K562 (cell line): ENCODE results near the gene MLST8. TPM values are rescaled to one million over a fixed set of nuclear protein-coding genes. Genes with fewer than 3 reads are reported as not detected.

Experiments
- CCNT2 ChIP-seq: IDR thresholded peaks from 2 replicates; pipeline ENCODE4 v1.6.1; 2011; ENCODE audit warnings: borderline replicate concordance, low read depth, mild to moderate bottlenecking, moderate library complexity, mixed read lengths, low read length; ENCODE audit not compliant: insufficient read length; ENCODE audit errors: extremely low read depth
- E2F5 ChIP-seq: sonication (generic); formaldehyde crosslinking; IDR thresholded peaks from 2 replicates; pipeline ENCODE4 v1.8.0; 2022; ENCODE audit warnings: mild to moderate bottlenecking, missing genetic modification reagents
- FUS ChIP-seq: fragments of 200-400 bp; formaldehyde crosslinking; optimal IDR thresholded peaks from 2 replicates; pipeline ENCODE3; 2017; ENCODE audit warnings: low read depth, low read length
- JUNB ChIP-seq: fragments of 450-650 bp; formaldehyde crosslinking; conservative IDR thresholded peaks from 2 replicates; pipeline ENCODE4 v1.4.0; 2020; ENCODE audit warnings: mild to moderate bottlenecking
- KLF6 ChIP-seq: fragments of 250-450 bp; sonication (Bioruptor Pico); IDR thresholded peaks from 2 replicates; pipeline ENCODE4 v1.4.0; 2020; ENCODE audit warnings: mild to moderate bottlenecking, moderate library complexity, borderline replicate concordance
- MCM2 ChIP-seq: fragments of 450-650 bp; IDR thresholded peaks from 2 replicates; pipeline ENCODE4 v1.6.1; 2017; ENCODE audit warnings: low read depth, mild to moderate bottlenecking
- MCM7 ChIP-seq, 2 experiments: fragments of 450-650 bp; IDR thresholded peaks; 2 replicates each; pipeline ENCODE4 v1.6.1; 2016 to 2018
- MTF1 ChIP-seq: fragments of 250-450 bp; sonication (Bioruptor Pico); IDR thresholded peaks from 2 replicates; pipeline ENCODE4 v1.9.0; 2021; ENCODE audit warnings: moderate library complexity, mild to moderate bottlenecking, inconsistent platforms, borderline replicate concordance
- MXD1 ChIP-seq: fragments of 250-450 bp; sonication (Bioruptor Pico); IDR thresholded peaks from 2 replicates; pipeline ENCODE4 v1.8.0; 2021; ENCODE audit warnings: borderline replicate concordance, mild to moderate bottlenecking, moderate library complexity; ENCODE audit not compliant: poor library complexity, severe bottlenecking
- NR2C2 ChIP-seq, 2 experiments: fragments of 200-800 bp in 1 of 2; sonication (Bioruptor generic) in 1 of 2; sonication (generic) in 1 of 2; formaldehyde crosslinking in 1 of 2; IDR thresholded peaks; 2 replicates each; pipeline versions ENCODE4 v1.6.1 to v1.8.0; 2016 to 2022; ENCODE audit warnings: mild to moderate bottlenecking in 1 of 2, missing compliant biosample characterization in 1 of 2, missing genetic modification characterization in 1 of 2, missing genetic modification reagents in 1 of 2
- POLR2AphosphoS2 ChIP-seq: IDR thresholded peaks from 2 replicates; pipeline ENCODE4 v1.6.1; 2012; ENCODE audit warnings: low read length, improper control_type of control experiment
- RBFOX2 ChIP-seq: fragments of 200-400 bp; formaldehyde crosslinking; IDR thresholded peaks from 2 replicates; pipeline ENCODE4 v1.6.1; 2017; ENCODE audit warnings: low read depth, mild to moderate bottlenecking, low read length, moderate library complexity
- SAP30 ChIP-seq: fragments of 200-600 bp; sonication (generic); IDR thresholded peaks from 2 replicates; pipeline ENCODE4 v1.6.1; 2012; ENCODE audit warnings: borderline replicate concordance, low read depth, mild to moderate bottlenecking, moderate library complexity, low read length, control low read depth, inconsistent platforms; ENCODE audit not compliant: insufficient read depth, poor library complexity, severe bottlenecking
- SMARCC2 ChIP-seq: fragments of 450-650 bp; IDR thresholded peaks from 2 replicates; pipeline ENCODE4 v1.6.1; 2017; ENCODE audit warnings: antibody characterized with exemption, moderate library complexity, mild to moderate bottlenecking, low read depth
- SRSF1 ChIP-seq: fragments of 200-400 bp; formaldehyde crosslinking; IDR thresholded peaks from 2 replicates; pipeline ENCODE4 v1.6.1; 2017; ENCODE audit warnings: mild to moderate bottlenecking, low read depth, low read length, moderate library complexity
- TCF3 ChIP-seq: sonication (generic); formaldehyde crosslinking; IDR thresholded peaks from 2 replicates; pipeline ENCODE4 v1.4.0; 2020; ENCODE audit warnings: mild to moderate bottlenecking, missing genetic modification reagents
- TCFL5 ChIP-seq: fragments of 250-450 bp; sonication (Bioruptor Pico); conservative IDR thresholded peaks from 2 replicates; pipeline ENCODE4 v1.6.1; 2021; ENCODE audit warnings: mild to moderate bottlenecking, moderate library complexity, matching md5 sums
- THAP7 ChIP-seq: fragments of 250-450 bp; sonication (Bioruptor Pico); IDR thresholded peaks from 2 replicates; pipeline ENCODE4 v1.5.0; 2021
- USF1 ChIP-seq: sonication (generic); formaldehyde crosslinking; IDR thresholded peaks from 2 replicates; pipeline ENCODE4 v1.9.0; 2022; ENCODE audit warnings: mild to moderate bottlenecking, missing genetic modification reagents
- ZNF449 ChIP-seq: fragments of 250-450 bp; sonication (Bioruptor Pico); IDR thresholded peaks from 2 replicates; pipeline ENCODE4 v1.8.0; 2022; ENCODE audit warnings: moderate library complexity, mild to moderate bottlenecking, inconsistent platforms
- ZNF551 ChIP-seq: fragments of 250-450 bp; sonication (Bioruptor Pico); IDR thresholded peaks from 2 replicates; pipeline ENCODE4 v1.5.0; 2021; ENCODE audit warnings: mild to moderate bottlenecking, moderate library complexity
- polyA plus RNA-seq, 8 experiments: library from polyadenylated mRNA; depleted of rRNA in 4 of 8; stranded (reverse) in 5 of 8; unstranded in 3 of 8; fragments of >200 nt; fragmentation: Nextera tagmentation in 2 of 8; fragmentation: Illumina TruSeq in 1 of 8; extraction: Ambion mirVana in 2 of 8; extraction: Trizol in 1 of 8; gene quantifications; 2 replicates each; pipeline versions ENCODE4 v1.2.1 to v1.2.3, GENCODE V29; 2011 to 2014; ENCODE audit warnings: inconsistent platforms in 1 of 8, missing spikeins in 1 of 8
- total RNA-seq, 7 experiments: library from RNA; depleted of rRNA in 6 of 7; stranded (reverse); fragments of >200 nt in 6 of 7; fragmentation: Illumina TruSeq in 2 of 7; extraction: Trizol in 2 of 7; gene quantifications; 2 replicates each; pipeline versions ENCODE4 v1.2.1 to v1.2.3, GENCODE V29; 2011 to 2021; ENCODE audit warnings: low replicate concordance in 1 of 7

Gene MLST8
- total and polyA plus RNA-seq, 9 of the 15 experiments (the other 6 are each of a cell fraction or from before 2014, with no cell fraction given), result 1.5 to 116 (median 43.3) TPM

- TF ChIP-seq E2F5, result peak; percentile 18; the same call in 1 of the 2 replicates
- TF ChIP-seq TCFL5, result no peak
- no peak for TF ChIP-seq POLR2AphosphoS2
- 0 out of 2 replicates have a peak, but pooled peaks have one; percentile 15 for TF ChIP-seq NR2C2 (CRISPR knock-in tag; IDR thresholded peaks at IDR 0.05)
- no peak; the same call in 1 of the 2 replicates for TF ChIP-seq NR2C2 (tag; IDR thresholded peaks at IDR 0.05)
- no peak for TF ChIP-seq SRSF1
- TF ChIP-seq KLF6 (CRISPR knock-in tag), result no peak
- no peak for TF ChIP-seq MCM7 (IDR thresholded peaks at IDR 0.05)
- no peak for TF ChIP-seq FUS
- TF ChIP-seq SAP30, result peak; percentile 76
- no peak for TF ChIP-seq USF1 (CRISPR knock-in tag)
- no peak for TF ChIP-seq THAP7 (CRISPR knock-in tag)
- TF ChIP-seq ZNF449 (CRISPR knock-in tag), result no peak
- TF ChIP-seq JUNB (CRISPR knock-in tag), result no peak
- no peak for TF ChIP-seq MXD1 (CRISPR knock-in tag)
- TF ChIP-seq CCNT2, result peak; percentile 47
- no peak for TF ChIP-seq MCM2
- no peak for TF ChIP-seq ZNF551 (CRISPR knock-in tag)
- TF ChIP-seq RBFOX2, result peak; percentile 28; the same call in 1 of the 2 replicates
- TF ChIP-seq TCF3 (CRISPR knock-in tag), result no peak
- no peak for TF ChIP-seq MTF1 (CRISPR knock-in tag)
- no peak for TF ChIP-seq SMARCC2
Measured at GRCh38 chr16:2213817-2214718, 8.8 kb downstream of the MLST8 start (continued).
